GM12878 (cell line): ENCODE results near the gene EIF5A. TPM values are rescaled to one million over a fixed set of nuclear protein-coding genes. Genes with fewer than 3 reads are reported as not detected.

Source experiments
- ATAC-seq: fragments of 200-7000 bp; cut with Tn5 transposase; 3 replicates; pipeline ENCODE4 v1.9.1; 2020; ENCODE audit warnings: mild to moderate bottlenecking, moderate library complexity
- BruUV-seq: library from RNA; stranded (reverse); fragments of 400-500 nt; replicated peaks from 2 replicates; lab custom pipeline; 2021; lab: Mats Ljungman, UMichigan
- CTCF ChIA-PET: fragments of 300-600 bp; sonication (Branson Sonifier 250); formaldehyde crosslinking; extraction: SDS; loops from one replicate; lab custom pipeline; 2021; ENCODE audit warnings: inconsistent platforms; lab: Yijun Ruan, JAX
- POLR2A ChIA-PET: fragments of 350-600 bp; formaldehyde crosslinking; extraction: SDS; loops from one replicate; lab custom pipeline; 2021; ENCODE audit warnings: inconsistent platforms; lab: Charles Lee
- RAD21 ChIA-PET: fragments of 300-600 bp; sonication (Branson Sonifier 250); formaldehyde crosslinking; loops from one replicate; lab custom pipeline; 2023; ENCODE audit warnings: antibody characterized with exemption; ENCODE audit not compliant: unreplicated experiment; lab: Charles Lee
- SMC1A ChIA-PET: fragments of 300-600 bp; sonication (Branson Sonifier 250); formaldehyde crosslinking; loops from one replicate; lab custom pipeline; 2023; ENCODE audit not compliant: unreplicated experiment, uncharacterized antibody; lab: Charles Lee
- DNase-seq: peaks from one replicate; pipeline ENCODE4 v3.0.0-alpha.2; 2011; ENCODE audit warnings: low read depth, low spot score
- FAIRE-seq: peaks from 3 replicates; lab custom pipeline; 2011; peaks lifted over from hg19 to GRCh38; lab: Jason Lieb, UNC
- H2AFZ ChIP-seq: 2 replicates; pipeline ENCODE4 v1.6.0; 2011; ENCODE audit warnings: low read depth, low read length, control low read depth; ENCODE audit not compliant: control insufficient read depth
- H3K27ac ChIP-seq: 2 replicates; pipeline ENCODE4 v1.5.1; 2011; ENCODE audit warnings: control low read depth; ENCODE audit not compliant: control insufficient read depth, insufficient read depth
- H3K27me3 ChIP-seq, 2 experiments: replicated peaks in 1 of 2; 2 replicates each; pipeline versions ENCODE4 v1.6.0 to v1.6.1; 2011; ENCODE audit warnings: low read length in 1 of 2; ENCODE audit not compliant: control insufficient read depth in 2 of 2, insufficient read depth in 2 of 2
- H3K36me3 ChIP-seq, 2 experiments: 2 replicates each; pipeline ENCODE4 v1.5.1; 2011; ENCODE audit warnings: low read length in 1 of 2; ENCODE audit not compliant: control insufficient read depth in 2 of 2, insufficient read depth in 2 of 2
- H3K4me1 ChIP-seq: 2 replicates; pipeline ENCODE4 v1.6.1; 2011; ENCODE audit warnings: mild to moderate bottlenecking, low read length, moderate library complexity, mixed read lengths; ENCODE audit not compliant: control insufficient read depth, insufficient read depth
- H3K4me2 ChIP-seq: 2 replicates; pipeline ENCODE4 v1.6.0; 2011; ENCODE audit warnings: control low read depth; ENCODE audit not compliant: control insufficient read depth, insufficient read depth
- H3K4me3 ChIP-seq: fragments of 200-600 bp; sonication (generic); 2 replicates; pipeline ENCODE4 v1.5.1; 2016
- H3K79me2 ChIP-seq: 2 replicates; pipeline ENCODE4 v1.6.0; 2011; ENCODE audit warnings: low read length; ENCODE audit not compliant: control insufficient read depth, insufficient read depth
- H3K9ac ChIP-seq: 2 replicates; pipeline ENCODE4 v1.8.0; 2011; ENCODE audit warnings: low read length, control low read depth, mixed read lengths; ENCODE audit not compliant: control insufficient read depth, insufficient read depth
- H3K9me3 ChIP-seq: replicated peaks from 3 replicates; pipeline ENCODE4 v1.5.1; 2011; ENCODE audit warnings: mild to moderate bottlenecking, low read length; ENCODE audit not compliant: control insufficient read depth, insufficient read depth
- H4K20me1 ChIP-seq: 2 replicates; pipeline ENCODE4 v1.6.0; 2011; ENCODE audit not compliant: control insufficient read depth, insufficient read depth
- BHLHE40 ChIP-seq, 2 experiments: fragments of 450-650 bp in 1 of 2; IDR thresholded peaks; 2 replicates each; pipeline ENCODE4 v1.6.1; 2011 to 2017; ENCODE audit warnings: low read depth in 2 of 2, borderline replicate concordance in 1 of 2, improper control_type of control experiment in 1 of 2, low read length in 1 of 2, mild to moderate bottlenecking in 1 of 2
- EGR1 ChIP-seq, 2 experiments: IDR thresholded peaks; 1 replicate in 1 of 2; 2 replicates in 1 of 2; pipeline ENCODE4 v1.6.1; 2011 to 2012; ENCODE audit warnings: low read depth in 2 of 2, low read length in 2 of 2, borderline replicate concordance in 1 of 2, mild to moderate bottlenecking in 1 of 2, moderate library complexity in 1 of 2
- JUNB ChIP-seq: IDR thresholded peaks from 2 replicates; pipeline ENCODE4 v1.6.1; 2016; ENCODE audit warnings: antibody characterized with exemption, mild to moderate bottlenecking
- POLR2A ChIP-seq: IDR thresholded peaks from 2 replicates; pipeline ENCODE4 v1.6.1; 2011; ENCODE audit warnings: low read depth, mild to moderate bottlenecking, low read length
- WGBS: methylation state at CpG from one replicate; pipeline ENCODE4 v1.1.6; 2016; ENCODE audit warnings: low lambda C conversion rate; ENCODE audit not compliant: insufficient replicate concordance, insufficient coverage; ENCODE audit errors: missing lambda C conversion rate; 5-methylcytosine and 5-hydroxymethylcytosine counted together
- in situ Hi-C: fragments of 300-500 bp; cut with MboI; formaldehyde crosslinking; loops from 9 replicates; pipeline ENCODE4 v1.14.3; 2018; ENCODE audit warnings: mixed read lengths
- intact Hi-C: fragments of 100-400 bp; cut with micrococcal nuclease; formaldehyde crosslinking; loops from one replicate; pipeline ENCODE4 v1.14.2; 2022; ENCODE audit not compliant: unreplicated experiment
- polyA plus RNA-seq, 11 experiments: library from polyadenylated mRNA; depleted of rRNA in 4 of 11; unstranded in 6 of 11; stranded (reverse) in 5 of 11; fragments of >200 nt; fragmentation: Nextera tagmentation in 4 of 11; fragmentation: Illumina TruSeq in 1 of 11; extraction: Ambion mirVana in 4 of 11; extraction: Trizol in 1 of 11; gene quantifications; 1 replicate in 1 of 11; 2 replicates in 10 of 11; pipeline versions ENCODE4 v1.2.1 to v1.2.3, GENCODE V29; 2011 to 2016; ENCODE audit warnings: inconsistent platforms in 2 of 11, missing spikeins in 2 of 11, low read depth in 1 of 11
- total RNA-seq, 4 experiments: library from RNA; depleted of rRNA in 3 of 4; stranded (reverse); fragments of >200 nt in 3 of 4; fragmentation: Illumina TruSeq in 1 of 4; extraction: Trizol in 1 of 4; gene quantifications; 2 replicates each; pipeline versions ENCODE4 v1.2.1 to v1.2.3, GENCODE V29; 2013 to 2021
- TF ChIP-seq, protein P1 (sequence below): fragments of 450-650 bp; IDR thresholded peaks from 2 replicates; pipeline ENCODE4 v1.6.1; 2014; ENCODE audit warnings: mild to moderate bottlenecking

Gene EIF5A
- total and polyA plus RNA-seq, 10 of the 15 experiments (the other 5 are each of a cell fraction or from before 2014, with no cell fraction given), result 26.5 to 1,792 (median 944) TPM

DNA sequence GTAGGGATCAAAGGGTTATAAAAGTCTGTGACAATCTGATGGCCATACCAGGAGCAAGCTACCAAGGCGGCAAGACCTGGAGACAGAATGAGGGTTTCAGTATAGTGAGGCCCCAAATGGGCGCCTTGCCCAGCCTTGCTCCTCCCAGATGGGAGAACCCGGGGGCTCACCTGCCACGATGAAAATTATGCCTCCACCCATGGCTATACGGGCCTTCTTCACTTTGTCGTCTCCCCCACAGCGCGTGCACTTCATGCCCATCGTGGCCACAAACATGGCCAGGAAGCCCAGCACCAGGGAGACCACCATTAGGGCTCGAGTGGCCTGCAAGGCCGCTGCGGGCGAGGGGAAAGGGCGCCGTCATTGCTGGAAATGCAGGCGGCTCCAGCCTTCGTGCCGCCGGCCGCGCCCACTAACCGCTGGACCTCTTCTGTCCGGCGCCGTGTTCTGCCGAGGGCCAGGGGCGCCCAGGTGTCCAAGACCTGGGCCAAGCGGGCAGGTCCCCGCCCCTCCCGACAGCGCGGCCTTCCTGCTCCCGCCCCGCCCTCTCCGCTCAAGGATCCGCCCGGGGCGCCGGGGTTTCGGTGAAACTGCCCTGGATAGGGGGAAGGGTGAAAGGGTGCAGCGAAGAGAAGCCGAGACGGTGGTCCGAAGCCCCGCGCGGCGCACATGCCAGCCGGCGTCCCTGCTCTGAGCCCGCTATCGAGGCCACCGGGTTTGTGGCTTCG, 46.6 kb upstream of the EIF5A start:
- H2AFZ ChIP-seq, result peak overlapping the region; percentile 65
- in situ Hi-C loops (no loop called here), intact Hi-C loops (no loop called here)
- peaks cover 17% of the 10 kb centered on the region for H3K4me1 ChIP-seq
- ChIA-PET POLR2A (no interaction called here), SMC1A (no interaction called here), RAD21 (no interaction called here), CTCF (no interaction called here)
- DNase-seq (no peak), ATAC-seq (peak; percentile 48), FAIRE-seq (no peak)
- H3K9me3 ChIP-seq, result no peaks in the 10 kb centered on the region
- peaks cover 0 to 8% of the 10 kb centered on the region in 2 experiments; a peak in 2 of 4 replicates for H3K36me3 ChIP-seq
- H3K27me3 ChIP-seq, result peaks cover 3 to 5% of the 10 kb centered on the region in 2 experiments; a peak in 2 of 4 replicates
- peak overlapping the region; percentile 43 for H3K9ac ChIP-seq
- TF ChIP-seq JUNB (no peak), POLR2A (peak; percentile 69)
- no peaks in the 10 kb centered on the region for H3K79me2 ChIP-seq
- no peak overlapping the region for H3K27ac ChIP-seq
- peak overlapping the region; percentile 64 for H3K4me3 ChIP-seq
- peak overlapping the region; percentile 86 for H3K4me2 ChIP-seq
- WGBS, result 8% methylated on average over 38 of the region's 54 CpGs
- no TSS peak for BruUV-seq
- no peaks in the 10 kb centered on the region for H4K20me1 ChIP-seq

DNA sequence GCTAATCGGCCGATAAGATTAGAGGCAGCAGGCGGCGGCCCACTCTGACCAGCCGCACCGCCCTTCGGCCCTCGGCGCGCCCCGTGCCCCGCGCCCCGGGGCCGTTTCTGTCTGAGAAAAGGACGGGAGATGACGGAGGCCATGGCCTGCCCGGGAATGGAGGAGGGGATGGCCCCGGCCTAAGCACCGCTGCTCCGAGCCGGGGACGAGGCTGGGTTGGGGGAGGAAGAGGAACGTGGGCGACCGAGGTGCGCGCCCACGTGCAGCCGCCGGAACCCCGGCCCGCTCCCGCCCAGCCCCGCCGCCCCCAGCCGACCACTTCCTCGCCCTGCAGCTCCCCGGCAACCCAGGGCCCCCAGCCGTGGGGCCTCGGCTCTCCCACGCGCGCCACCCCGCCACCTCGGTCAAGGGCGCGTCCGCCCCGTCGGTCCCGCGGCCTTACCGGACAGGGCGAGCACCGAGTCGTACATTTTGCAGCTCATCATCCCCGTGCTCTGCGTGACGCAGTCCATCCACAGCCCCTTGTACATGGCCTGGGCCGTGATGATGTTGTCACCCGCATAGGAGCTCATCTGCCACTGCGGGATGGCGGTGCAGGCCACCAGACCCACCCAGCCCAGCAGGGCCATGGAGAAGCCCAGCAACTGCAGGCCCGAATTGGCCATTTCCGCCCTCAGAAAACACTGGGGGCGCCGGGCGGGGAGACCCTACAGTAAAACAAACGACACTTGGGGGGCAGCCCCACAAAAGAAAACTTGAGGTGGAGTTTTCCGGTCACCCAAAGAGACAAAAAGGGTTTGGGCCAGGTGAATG, 45.8 kb upstream of the EIF5A start:
- CTCF ChIA-PET, result no interaction called here
- ATAC-seq, result peak; percentile 48
- peak in 1 of 2 experiments; percentile 73; a peak in 1 of 3 replicates for TF ChIP-seq EGR1 (IDR thresholded peaks at IDR 0.05; ENCODE audit: borderline replicate concordance in 1 of 2, low read depth in 2 of 2, low read length in 2 of 2)
- TF ChIP-seq, protein P1, sequence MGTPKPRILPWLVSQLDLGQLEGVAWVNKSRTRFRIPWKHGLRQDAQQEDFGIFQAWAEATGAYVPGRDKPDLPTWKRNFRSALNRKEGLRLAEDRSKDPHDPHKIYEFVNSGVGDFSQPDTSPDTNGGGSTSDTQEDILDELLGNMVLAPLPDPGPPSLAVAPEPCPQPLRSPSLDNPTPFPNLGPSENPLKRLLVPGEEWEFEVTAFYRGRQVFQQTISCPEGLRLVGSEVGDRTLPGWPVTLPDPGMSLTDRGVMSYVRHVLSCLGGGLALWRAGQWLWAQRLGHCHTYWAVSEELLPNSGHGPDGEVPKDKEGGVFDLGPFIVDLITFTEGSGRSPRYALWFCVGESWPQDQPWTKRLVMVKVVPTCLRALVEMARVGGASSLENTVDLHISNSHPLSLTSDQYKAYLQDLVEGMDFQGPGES, result no peak
- peak in 1 of 2 experiments; percentile 37; a peak in 1 of 4 replicates for TF ChIP-seq BHLHE40 (IDR thresholded peaks at IDR 0.05; ENCODE audit: borderline replicate concordance in 1 of 2, low read depth in 2 of 2, low read length in 1 of 2)
- Histone ChIP-seq H3K27me3 (peaks cover 3 to 5% of the 10 kb centered on the region in 2 experiments; a peak in 2 of 4 replicates), H3K4me1 (peaks cover 17% of the 10 kb centered on the region), H3K9ac (peak overlapping the region; percentile 43), H4K20me1 (no peaks in the 10 kb centered on the region), H2AFZ (peak overlapping the region; percentile 65), H3K79me2 (no peaks in the 10 kb centered on the region), H3K4me3 (peak overlapping the region; percentile 64), H3K27ac (no peak overlapping the region), H3K9me3 (no peaks in the 10 kb centered on the region), H3K36me3 (peaks cover 0 to 3% of the 10 kb centered on the region in 2 experiments; a peak in 1 of 4 replicates), H3K4me2 (peak overlapping the region; percentile 86)
- no peak for FAIRE-seq
- 32% methylated on average over 47 of the region's 71 CpGs for WGBS
- SMC1A ChIA-PET, result no interaction called here
- intact Hi-C loops (no loop called here), in situ Hi-C loops (no loop called here)
- DNase-seq, result no peak
- BruUV-seq, result no TSS peak
- POLR2A ChIA-PET, result no interaction called here
- RAD21 ChIA-PET, result no interaction called here
